Subcutaneous adipose tissue (tissue), 4 donors: ENCODE results near the gene MTCH1. TPM values are rescaled to one million over a fixed set of nuclear protein-coding genes. Genes with fewer than 3 reads are reported as not detected.

ENCODE experiments used
- total RNA-seq, 4 donors: library from RNA; depleted of rRNA; stranded (reverse); fragments of >200 nt; gene quantifications; one replicate each; pipeline ENCODE4 v1.1.0, GENCODE V29; 2016
- TF ChIP-seq, protein P1 (sequence below): fragments of 450-650 bp; IDR thresholded peaks from one replicate; pipeline ENCODE4 v1.5.1; 2016; ENCODE audit warnings: low read depth, mild to moderate bottlenecking, control low read depth, antibody characterized with exemption, moderate library complexity

MTCH1 gene
- total RNA-seq, 4 donors from 2014 or later = 153 to 224 (median 196) TPM

DNA sequence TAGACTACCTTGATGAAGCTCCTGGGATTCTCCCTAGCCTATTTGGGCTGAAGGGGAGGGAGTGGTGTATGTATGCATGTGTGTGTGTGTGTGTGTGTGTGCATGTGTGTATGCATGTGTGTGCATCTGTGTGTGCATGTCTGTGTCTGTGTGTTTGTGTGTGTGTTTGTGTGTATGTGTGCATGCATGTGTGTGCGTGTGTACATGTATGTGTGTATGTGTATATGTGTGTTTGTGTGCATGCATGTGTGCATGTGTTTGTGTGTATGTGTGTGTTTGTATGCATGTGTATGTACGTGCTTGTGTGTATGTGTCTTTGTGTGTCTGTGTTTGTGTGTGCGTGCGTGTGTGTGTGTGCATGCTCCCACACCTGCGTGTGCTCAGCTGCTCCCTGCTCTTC is 34.8 kb upstream of the MTCH1 start:
- TF ChIP-seq, protein P1, sequence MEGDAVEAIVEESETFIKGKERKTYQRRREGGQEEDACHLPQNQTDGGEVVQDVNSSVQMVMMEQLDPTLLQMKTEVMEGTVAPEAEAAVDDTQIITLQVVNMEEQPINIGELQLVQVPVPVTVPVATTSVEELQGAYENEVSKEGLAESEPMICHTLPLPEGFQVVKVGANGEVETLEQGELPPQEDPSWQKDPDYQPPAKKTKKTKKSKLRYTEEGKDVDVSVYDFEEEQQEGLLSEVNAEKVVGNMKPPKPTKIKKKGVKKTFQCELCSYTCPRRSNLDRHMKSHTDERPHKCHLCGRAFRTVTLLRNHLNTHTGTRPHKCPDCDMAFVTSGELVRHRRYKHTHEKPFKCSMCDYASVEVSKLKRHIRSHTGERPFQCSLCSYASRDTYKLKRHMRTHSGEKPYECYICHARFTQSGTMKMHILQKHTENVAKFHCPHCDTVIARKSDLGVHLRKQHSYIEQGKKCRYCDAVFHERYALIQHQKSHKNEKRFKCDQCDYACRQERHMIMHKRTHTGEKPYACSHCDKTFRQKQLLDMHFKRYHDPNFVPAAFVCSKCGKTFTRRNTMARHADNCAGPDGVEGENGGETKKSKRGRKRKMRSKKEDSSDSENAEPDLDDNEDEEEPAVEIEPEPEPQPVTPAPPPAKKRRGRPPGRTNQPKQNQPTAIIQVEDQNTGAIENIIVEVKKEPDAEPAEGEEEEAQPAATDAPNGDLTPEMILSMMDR = no peak

DNA sequence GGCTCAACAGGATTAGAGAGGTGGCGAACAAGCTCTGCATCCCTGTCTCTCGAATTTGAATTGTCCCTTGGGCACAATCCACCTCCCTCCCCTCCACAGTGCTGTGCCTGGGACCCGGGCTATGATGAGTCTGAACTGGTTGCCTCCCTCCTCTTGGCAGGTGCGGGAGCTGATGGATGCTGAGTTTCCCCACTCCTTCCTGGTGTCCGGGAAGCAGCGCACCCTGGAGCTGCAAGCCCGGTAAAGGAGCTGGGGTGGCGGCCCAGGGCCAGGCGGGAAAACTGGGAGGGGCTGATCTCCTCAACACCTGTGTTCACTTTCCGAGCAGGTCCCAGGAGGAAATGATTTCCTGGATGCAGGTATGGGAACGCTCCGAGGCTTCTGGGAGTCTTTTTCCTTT is 34.4 kb upstream of the MTCH1 start:
- TF ChIP-seq, protein P1 = no peak

DNA sequence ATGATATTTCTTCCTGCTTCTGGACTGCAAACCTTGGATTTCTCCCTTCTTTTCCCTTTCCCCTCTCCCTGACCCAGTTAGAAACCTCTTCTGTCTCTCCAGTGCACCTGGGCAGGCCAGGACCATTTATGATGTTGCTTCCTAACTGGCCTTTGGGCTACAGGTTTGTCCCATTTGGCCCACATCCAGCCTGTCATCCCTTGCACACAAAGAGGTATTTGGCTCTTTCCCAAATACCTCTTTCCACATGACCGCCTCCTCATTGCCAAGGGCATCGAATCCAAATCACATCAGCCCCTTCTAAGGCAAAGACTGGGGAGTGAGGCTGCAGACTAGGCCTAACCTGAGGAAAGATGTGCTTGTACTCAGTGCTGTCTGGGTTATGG is 33.1 kb upstream of the MTCH1 start:
- TF ChIP-seq, protein P1 = no peak

DNA sequence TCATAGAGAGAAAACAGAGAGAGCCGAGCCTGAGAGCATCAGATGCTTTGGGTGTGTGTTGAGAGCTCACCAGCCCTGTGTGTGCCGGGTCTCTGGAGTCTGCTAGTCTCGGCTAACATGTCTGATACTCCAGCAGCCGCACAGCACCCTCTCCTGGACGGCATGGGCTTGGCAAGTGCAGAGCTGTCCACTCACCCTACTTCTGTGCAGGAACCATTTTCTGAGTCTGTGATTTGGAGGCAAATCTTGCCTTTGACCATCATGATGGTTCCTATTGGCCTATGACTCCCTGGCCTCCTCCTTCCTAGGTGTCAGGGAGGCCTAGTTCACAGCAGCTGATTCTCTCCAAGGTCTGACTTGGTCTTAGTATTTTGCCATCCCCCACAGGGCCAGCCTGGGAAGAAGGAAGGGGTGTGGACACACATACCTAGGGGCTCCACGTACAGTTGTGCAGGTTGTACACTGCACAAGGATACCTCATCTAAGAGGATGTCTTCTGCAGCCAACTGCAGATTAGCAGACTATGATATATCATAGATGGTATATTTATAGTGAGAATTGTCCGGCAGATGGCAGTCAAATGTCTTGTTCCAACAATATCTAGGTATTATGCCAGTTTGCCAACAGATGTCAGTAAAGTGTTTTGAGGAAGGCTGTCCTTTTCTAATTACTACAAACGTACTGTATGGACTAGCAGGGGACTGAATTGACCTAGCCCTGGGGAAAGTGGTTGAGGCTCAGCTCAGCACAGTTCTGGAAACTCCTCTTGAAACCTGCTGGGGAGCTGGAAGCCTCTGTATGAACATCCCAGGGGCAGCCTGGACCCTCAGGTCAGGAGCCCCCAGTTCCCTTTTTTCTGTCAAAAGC is 32.4 kb upstream of the MTCH1 start:
- TF ChIP-seq, protein P1 = no peak

DNA sequence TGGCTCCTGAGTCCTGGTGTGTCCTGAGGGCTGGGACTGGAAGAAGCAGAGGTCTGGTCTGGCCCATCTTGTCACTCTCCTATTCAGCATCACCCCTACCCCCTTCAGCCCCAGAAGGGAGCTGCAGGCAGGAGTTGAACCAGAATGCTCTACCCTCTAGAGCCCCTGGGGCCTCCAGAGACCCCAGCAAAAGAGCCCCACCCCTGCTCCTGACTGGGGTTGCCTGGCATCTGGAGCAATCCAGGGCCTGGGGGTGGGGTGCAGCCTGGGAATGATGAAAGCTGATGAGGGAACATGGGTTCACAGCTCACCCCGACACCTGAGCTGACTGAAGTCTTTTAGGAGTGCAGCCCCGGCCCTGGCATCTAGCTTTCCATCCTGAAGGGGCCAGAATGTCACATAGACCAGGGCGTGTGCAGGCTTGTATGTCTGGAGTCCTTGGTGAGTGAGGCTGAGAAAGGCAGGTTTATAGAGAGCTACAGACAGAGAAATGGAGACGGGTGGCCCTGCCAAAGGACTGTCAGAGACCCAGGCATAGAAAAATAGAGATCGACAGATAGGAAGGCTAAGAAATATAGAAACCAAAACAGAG is 31.7 kb upstream of the MTCH1 start:
- TF ChIP-seq, protein P1 = no peak

DNA sequence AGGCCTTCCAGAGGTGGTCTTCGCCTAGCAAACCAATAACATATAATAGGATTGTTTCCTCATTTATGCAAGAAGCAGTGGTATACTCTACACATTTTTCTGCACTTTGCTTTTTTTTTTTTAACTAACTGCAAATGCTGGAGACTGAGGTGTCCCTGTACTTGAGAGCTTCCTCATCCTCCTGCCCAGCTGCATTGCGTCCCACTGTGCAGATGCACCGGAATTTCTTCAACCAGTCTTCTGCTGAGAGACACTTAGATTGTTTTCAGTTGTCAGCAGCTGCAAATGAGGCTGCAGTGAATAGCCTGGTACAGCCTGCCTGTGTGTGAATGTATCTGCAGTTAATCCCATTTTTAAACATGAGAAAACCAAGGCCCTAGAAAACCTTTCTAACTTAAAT is 31.0 kb upstream of the MTCH1 start:
- TF ChIP-seq, protein P1 = no peak

DNA sequence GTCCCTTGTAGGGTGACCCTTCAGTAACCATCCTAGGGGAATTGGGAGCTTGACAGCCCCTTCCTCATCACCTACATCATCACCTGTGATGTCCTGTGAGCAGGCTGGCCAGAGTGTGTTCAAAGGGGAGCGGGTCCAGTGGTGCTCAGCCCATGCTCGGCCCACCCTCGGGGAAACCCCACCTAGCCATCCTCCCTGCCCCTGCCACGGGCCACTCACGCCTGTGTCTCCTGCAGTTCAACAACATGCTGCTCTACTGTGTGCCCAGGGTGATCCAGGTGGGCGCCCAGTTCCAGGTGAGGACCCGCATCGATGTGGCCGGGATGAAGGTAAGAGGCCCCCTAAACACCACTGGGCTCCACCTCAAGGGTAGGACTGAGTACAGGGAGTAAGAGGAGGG is 29.5 kb upstream of the MTCH1 start:
- TF ChIP-seq, protein P1 = no peak
